ENCODE measurements around the gene MMP23B.

Gene MMP23B

DNA sequence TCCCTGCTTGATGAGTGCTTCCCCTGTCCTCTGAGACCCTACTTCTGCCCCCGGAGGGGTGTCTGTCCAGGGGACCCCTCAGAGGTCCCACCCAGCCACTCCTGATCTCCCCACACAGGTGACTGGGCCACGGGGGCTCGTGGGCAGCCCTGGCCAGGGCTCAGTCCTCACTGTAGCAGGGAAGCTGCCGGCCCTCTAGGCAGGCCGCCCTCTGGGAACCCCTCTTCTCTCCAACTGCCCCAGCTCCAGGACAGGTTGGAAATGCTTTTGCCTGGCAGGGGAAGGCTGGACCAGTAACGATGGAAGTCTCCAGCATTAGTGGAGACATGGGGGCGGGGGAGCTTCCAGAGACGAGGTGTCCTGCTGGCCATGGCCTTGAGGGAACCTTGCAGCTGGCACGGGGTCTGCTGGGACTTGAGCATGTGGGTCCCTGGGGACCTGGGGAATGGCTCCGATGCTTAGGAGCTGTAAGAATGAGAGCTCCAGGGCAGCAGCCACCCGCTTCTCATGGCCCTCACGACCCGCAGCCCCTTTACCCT lies 28.9 kb upstream of the MMP23B start:
- no peak for DNase-seq

DNA sequence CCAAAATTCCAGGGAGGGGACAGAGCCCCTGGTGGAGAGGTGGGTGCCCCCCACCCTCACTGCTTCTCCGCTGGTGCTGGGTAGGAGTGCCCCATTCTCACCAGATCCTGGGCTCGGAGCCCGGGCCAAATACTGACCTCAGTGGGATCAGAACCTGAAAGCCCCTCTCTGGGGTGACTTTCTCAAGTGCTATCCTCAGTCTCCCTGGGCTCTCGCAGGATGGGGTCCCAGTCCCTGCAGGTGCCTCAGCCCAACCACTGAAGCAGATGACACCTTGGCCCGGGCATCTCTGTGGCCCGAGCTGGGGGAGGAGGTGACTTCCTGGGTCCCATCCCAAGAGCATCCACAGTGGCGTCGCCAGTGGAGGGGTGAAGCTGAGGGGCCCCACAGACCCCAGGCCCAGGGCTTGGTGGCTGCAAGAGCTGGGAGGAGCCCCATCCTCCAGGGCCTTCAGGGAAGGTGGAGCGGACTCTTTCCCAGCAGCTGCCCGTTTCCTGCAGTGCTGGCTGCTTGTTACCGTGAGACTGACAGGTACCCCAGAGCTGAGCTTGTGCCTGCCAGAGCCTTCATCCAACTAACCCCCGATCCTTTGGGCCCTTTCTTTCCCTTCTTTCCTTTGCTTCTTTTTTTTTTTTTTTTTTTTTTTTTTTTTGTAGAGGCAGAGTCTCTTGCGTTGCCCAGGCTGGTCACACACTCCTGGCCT lies 28.2 kb upstream of the MMP23B start:
- no peak for DNase-seq

GRCh38 chr1:1604374-1605033 lies 27.5 kb upstream of the MMP23B start:
- DNase-seq, result no peak

DNA sequence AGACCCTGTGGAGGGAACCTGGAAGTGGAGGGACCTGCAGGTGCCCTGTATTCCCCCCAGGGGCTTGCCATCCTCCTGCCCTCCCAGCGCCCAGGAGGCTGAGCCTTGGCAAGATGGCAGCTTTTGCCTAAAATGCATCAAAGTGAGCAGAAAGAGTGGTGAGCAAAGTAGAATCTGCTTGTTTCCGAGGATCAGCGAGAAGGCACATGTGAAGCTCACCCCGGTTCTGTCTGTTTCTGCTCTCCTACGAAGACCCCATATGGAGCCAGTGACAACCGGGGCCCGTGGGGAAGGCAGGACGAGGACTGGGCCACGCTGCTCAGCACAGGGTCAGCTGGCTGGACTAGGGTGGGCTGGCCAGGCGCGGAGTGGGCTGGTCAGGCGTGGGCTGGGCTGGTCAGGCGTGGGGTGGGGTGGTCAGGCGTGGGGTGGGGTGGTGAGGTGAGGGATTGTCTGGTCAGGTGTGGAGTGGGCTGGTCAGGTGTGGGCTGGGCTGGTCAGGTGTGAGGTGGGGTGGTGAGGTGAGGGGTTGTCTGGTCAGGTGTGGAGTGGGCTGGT lies 26.9 kb upstream of the MMP23B start:
- no peak for DNase-seq

- DNase-seq, result no peak
These were observed 26.2 kb upstream of the MMP23B start for GRCh38 chr1:1605724-1606123.

- no peak for DNase-seq
These were observed 25.7 kb upstream of the MMP23B start for GRCh38 chr1:1606232-1606631.

DNA sequence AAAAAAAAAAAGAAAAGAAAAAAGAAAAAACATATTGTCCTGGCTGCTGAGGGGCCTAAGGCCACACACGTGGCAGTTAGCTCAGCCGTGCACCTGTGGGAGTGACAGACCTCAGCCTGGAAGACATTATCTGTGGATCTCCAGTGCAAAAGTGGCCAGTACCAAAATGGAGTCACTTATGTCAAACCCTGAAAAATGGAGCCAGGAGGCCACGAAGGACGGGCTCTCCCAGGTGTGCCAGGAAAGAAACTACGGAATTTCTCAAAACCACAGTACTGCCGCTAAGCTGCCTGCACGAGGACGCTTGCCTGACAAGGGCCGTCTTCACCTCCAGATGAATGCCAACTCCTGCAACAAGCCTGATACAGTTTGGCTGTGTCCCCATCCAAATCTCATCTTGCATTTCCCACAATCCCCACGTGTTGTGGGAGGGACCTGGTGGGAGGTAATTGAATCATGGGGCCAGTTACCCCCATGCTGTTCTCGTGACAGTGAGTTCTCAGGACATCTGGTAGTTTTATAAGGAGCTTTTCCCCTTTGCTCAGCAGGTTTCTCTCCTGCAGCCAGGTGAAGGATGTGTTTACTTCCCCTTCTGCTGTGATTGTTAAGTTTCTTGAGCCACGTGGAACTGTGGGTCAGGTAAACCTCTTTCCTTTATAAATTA lies 22.0 kb upstream of the MMP23B start:
- DNase-seq, result no peak

- DNase-seq, result no peak
These were observed 21.2 kb upstream of the MMP23B start for GRCh38 chr1:1610796-1611195.

DNA sequence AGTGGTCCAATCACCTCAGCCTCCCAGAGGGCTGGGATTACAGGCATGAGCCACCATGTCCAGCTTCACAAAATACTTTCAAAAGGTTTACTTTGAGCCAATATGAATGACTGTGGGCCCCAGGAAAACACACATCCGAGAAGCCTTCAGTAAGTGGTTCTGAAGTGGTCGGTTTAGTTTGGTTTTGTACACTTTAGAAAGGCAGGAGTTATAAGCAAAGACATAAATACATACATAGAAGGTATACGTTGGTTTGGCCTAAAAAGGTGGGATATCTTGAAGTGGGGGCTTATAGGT lies 19.9 kb upstream of the MMP23B start:
- no peak for DNase-seq

GRCh38 chr1:1613509-1614082 lies 18.4 kb upstream of the MMP23B start:
- DNase-seq, result no peak

DNA sequence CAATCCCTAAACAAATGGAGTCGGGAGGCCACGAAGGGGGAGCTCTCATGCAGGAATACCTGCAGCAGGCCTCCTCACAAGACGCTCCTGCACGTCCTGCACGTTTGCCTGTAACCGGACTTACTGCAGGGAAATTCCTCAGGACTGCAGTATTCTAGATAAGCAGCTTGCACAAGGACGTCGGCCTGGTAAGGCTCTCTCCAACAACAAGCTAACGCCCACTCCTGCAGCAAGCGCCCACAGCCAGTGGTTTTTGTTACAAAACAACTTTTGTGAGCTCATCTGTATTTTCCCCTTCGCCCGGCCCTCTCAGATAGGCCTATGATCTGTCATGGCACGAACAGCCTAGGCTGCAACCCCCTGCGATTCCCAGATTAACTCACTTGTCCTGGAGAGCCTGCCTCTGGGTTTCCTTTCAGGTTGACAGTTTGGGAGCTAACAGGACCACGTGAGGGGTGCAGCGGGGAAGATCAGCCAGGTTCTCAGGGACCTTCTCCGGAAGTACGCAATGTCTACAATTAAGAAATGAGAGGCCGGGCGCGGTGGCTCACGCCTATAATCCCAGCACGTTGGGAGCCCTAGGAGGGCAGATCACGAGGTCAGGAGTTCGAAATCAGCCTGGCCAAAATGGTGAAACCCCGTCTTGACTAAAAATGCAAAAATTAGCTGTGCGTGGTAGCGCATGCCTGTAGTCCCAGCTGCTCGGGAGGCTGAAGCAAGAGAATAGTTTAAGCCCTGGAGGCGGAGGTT lies 17.6 kb upstream of the MMP23B start:
- peak; percentile 38 for DNase-seq

- DNase-seq, result no peak
These were observed 17.1 kb upstream of the MMP23B start for GRCh38 chr1:1614954-1615255.

DNA sequence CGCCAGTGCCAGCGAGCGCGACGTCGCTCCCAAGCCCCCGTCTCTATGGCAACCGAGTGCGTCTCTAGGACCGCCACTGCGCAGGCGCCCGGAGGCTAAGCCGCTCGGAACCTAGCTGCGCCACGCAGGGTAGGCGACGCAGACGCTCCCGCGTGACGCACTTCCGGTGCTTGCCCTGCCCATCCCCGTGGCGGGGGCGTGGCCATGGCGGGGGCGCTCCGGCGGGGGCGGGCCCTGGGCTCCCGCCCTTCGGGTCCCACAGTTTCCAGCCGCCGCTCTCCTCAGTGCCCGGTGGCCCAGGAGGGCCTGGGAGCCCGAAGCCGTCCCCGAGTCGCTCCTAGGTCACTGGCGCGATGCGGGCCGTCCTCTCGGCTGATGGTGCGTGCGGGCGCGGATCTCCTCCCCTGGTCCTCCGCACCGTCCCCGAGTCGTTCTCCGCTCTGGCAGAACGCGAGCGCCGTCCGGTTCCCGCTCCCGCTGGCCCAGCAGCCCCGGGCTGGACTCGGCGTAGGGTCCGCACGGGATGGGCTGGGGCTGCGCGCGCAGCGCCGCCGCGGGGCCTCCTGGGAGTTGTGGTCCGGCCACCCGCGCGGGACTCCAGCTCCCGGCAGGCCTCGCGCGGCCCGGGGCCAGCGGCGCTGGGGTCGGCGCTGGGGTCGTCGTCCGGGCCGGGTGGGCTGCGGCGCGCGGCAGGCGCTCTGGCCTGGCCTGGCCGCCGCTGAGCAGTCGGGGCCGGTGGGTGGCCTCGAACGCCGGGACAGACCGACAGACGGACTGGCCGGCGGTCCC lies 16.5 kb upstream of the MMP23B start, which contains the start of gene MIB2:
MIB2 (plus strand) TSS at position 245 of the 789 bp plus-strand sequence. CDS start 7,953 bp downstream, outside the sequence.
- peak; percentile 98 for DNase-seq

- DNase-seq, result peak; percentile 44
These were observed 15.8 kb upstream of the MMP23B start for GRCh38 chr1:1616045-1616790.

GRCh38 chr1:1616838-1617237 lies 15.1 kb upstream of the MMP23B start:
- no peak for DNase-seq

DNA sequence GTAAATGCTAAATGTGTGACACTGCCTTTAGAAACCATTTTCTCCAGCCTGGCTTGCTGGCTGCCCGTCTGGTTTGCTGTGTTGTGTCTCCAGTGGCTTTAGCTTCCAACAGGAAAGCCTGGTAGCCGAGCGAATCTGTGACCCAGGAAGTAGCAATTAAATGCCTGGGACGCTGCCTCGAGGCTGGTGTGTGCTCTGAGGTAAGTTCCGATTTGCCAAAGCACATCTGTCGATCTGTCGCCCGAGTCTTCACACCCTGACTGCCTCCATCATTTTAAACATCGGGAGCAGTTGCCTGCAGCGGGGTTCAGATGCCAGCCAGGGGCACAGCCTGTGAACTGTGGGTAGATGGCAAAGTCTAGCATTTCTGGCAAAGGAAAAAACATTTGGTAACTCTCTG lies 14.5 kb upstream of the MMP23B start:
- DNase-seq, result no peak

GRCh38 chr1:1617925-1618324 lies 14.0 kb upstream of the MMP23B start:
- no peak for DNase-seq

DNA sequence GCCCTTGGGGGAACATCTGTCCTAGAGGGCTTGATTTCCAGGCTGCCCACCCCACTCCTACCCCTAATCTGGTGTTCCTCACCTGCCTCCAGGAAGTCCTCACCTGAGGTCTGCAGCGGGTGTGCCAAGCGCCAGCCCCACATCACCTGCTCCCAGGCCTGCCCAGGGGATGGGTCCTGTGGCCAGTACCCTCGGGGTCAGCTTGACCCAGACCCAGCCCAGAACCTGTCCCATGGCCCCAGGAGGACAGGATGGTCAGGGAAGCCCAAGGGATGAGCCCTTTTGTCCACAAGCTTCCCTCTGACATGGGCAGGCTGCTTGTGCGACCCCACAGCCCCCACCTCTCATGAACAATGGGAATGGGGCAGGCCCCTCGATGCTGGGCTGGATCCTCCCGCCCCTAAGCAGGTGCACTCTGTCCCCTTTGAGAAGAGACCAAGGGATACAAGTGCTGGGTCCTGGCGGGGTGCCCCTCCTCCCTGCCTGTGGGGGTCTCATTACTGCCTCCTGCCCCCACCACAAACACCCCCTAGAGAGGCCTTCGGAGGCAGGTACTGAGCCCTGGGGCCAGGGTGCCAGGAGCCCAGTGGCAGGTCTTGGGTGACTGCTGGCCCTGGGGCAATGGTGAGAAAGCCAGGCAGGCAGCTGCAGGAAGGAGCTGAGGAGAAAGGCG lies 13.4 kb upstream of the MMP23B start:
- no peak for DNase-seq

DNA sequence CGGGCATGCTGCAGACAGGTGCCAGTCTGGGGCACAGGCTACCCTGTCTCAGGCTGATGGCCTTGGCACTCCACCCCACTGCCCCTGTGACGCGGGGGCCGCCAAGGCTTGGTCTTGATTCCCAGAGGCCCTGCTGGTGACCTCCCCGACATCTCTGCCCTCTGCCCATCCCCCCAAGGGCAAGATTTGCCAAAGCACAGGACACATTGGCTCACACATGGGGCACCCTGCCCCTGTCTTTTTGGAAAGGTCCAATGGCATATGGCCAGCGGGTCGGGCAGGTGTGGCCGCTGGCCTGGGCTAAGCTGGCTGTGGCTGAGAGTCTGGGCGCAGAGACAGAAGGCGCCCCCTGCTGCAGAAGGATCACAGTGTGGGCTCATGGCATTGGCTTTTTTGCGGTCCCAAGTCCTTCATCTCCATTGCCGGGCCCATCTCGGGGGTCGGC lies 12.0 kb upstream of the MMP23B start:
- DNase-seq, result no peak

DNA sequence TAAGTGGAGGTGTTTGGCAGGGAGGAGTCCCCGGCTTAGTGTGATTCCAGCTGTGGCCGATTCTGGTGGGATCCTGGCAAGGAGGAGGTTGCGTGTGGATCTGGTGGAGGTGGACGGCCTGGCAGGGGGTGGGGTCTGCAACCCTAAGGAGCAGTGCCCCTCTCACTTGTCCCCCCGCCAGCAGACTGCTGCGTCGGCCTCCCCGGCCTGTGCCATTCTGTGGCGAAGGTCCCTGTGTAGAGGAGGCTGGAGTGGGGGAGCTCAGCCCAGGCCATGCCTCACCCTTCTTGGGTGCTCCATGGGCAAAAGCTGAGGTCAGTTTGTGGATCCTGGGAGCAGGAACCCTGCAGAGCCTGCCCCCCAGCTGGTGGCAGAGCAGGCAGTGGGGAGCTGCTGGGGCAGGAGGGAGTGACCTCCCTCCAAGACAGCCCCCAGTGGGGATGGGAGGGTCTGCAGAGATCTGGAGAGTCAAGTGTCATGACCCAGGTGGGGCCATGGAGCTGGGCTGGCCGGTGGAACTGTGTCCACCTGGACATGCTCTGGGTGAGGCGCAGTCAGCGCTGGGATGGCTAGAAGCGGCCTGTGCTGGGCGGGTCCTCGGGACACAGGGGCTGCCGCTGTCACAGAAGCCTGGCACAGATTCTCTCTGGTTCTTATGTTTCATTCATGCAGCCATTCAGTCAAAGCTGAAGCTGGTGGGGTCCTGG lies 11.4 kb upstream of the MMP23B start:
- DNase-seq, result no peak
